ENCODE data around the gene ABCA2.
A peak's percentile ranks its signal among the peaks of the same experiment; 100 is the strongest.
"Not testable (repeated sequence)": the region's sequence is repeated elsewhere in the genome, so short reads cannot be mapped to it uniquely, and the experiment has no call there.

Gene ABCA2

DNA sequence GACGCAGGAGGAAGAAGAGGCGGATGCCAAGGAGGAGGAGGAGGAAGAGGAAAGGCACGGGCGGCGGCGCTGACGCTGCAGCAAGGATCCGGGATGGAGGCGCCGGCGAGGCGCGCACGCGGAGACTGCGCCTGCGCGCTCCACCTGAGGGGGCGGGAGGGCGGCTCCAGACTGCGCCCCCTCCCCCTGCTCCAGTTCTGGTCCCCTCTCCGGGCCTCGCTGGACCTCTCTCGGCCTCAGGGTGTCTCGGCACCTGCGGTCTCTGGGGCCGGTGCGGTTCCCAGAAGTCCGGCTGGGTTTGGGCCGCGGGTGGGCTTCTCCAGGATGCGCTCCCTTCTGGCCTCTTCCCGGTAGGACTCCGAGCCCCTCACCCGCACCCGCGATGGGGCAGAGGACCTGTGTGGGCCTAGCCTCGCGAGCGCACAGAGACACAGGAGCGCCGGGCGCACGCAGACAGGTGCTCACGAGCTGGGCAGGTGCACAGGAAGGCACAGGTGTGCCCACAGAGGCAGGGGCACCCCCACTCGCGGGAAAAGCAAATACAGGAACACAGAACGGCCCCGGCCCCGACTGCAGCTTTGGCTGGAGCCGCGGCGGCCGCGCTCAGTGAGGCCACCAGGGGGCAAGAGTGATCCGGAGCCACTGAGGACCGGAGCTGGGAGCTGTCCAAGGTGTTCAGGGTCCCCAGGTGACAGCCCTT lies 18.2 kb upstream of the ABCA2 start, which contains the start of gene NPDC1:
Gene NPDC1, minus strand, starts transcription at position 90 of the 700 bp plus-strand sequence. CDS start 188 bp downstream, outside the sequence.
- peak; percentile 61 for DNase-seq

DNA sequence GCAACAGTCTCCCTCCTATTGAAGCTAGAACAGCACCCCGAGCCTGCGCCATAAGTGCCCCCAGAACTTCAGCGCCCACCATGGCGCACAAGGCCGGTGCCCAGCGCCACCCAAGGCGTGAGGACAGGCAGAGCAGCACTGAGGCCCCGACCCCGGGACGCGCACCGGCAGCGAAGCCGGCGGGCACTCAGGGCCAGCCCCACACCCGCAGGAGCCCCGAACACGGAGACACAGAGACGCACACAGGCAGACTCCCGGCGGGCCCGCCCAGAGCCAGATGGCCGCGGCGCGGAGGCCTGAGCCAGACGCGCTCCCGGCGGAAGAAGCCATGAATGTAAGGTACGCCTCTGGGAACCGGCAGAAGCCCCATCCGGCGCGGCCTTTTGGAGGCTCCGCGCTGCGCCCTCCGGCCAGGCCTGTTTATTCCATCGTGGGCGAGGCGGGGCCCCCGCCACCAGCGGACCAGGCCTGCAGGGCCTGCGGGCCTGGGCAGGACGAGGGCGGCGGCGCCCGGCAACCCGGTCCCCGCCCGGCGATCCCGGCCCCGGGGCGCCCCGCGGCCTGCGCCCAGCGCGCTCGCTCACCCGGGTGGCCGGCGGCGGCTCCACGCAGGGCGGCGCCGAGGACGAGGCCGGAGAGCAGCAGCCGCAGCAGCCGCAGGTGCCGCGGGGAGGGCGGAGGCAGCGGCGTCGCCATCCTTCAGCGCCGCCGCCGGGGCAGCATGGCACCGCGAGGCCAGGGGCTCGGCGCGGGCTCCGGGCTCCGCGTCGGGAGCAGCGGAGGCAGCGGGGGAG lies 17.5 kb upstream of the ABCA2 start:
- DNase-seq: no peak

GRCh38 chr9:137044502-137045177 lies 16.6 kb upstream of the ABCA2 start:
- no peak for DNase-seq

DNA sequence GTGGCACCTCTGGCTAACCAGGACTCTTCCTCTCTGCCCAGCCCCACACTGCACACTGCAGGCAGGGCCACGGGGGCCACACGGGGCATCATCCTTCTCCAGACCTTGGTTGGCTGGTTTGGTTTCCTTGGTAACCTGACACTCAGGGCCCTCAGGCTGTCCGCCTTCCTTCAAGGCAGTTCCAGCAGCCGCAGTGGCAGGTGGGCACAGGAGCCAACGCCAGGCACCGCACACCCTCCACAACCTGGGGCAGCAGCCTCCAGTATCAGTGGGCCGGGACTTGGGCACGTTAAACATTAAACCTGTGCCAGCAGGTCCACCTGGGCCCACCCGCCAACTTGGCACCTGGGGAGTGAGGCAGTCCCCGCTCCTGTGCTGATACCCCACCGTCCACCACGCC lies 16.0 kb upstream of the ABCA2 start:
- no peak for DNase-seq

- DNase-seq: no peak
Measured at GRCh38 chr9:137042751-137043727, 15.0 kb upstream of the ABCA2 start.

DNA sequence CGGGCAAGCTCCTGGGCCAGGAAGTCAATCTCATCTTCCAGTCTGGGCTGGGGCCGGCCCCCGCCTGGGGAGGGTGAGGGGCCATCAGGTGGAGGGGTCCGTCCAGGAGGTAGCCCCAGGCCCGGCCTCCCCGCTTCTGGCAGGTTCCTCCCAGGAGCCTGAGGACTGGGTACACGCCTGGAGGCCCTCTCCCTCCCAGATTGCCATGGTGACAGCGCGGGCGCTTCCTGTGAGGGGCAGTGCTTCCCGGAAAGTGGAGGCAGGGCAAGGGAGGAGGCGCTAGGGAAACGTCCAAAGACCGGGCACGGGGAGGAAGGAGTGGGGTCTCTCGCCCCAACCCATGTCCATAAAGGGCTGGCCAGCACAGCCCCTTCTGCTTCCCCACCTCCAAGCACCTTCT lies 13.1 kb upstream of the ABCA2 start:
- DNase-seq: no peak

DNA sequence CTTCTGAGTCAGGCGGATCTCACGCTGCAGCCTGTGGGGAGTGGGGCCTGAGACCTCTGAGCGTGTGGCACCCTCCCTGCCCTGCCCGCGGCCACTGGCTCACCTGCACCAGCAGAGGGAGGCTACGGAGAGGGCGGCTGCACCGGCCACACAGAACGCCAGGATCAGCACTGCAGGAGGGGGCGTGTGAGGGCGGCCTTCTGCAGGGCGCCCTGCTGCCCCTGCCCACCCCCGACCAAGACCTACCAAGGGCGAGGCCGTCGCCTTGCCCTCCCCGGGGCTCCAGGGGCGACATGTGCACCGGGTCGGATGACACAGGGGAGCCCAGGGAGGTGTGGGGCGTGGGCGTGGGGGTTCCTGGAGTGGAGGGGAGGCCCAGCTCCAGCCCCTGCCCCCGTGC lies 12.5 kb upstream of the ABCA2 start:
- DNase-seq: no peak

DNA sequence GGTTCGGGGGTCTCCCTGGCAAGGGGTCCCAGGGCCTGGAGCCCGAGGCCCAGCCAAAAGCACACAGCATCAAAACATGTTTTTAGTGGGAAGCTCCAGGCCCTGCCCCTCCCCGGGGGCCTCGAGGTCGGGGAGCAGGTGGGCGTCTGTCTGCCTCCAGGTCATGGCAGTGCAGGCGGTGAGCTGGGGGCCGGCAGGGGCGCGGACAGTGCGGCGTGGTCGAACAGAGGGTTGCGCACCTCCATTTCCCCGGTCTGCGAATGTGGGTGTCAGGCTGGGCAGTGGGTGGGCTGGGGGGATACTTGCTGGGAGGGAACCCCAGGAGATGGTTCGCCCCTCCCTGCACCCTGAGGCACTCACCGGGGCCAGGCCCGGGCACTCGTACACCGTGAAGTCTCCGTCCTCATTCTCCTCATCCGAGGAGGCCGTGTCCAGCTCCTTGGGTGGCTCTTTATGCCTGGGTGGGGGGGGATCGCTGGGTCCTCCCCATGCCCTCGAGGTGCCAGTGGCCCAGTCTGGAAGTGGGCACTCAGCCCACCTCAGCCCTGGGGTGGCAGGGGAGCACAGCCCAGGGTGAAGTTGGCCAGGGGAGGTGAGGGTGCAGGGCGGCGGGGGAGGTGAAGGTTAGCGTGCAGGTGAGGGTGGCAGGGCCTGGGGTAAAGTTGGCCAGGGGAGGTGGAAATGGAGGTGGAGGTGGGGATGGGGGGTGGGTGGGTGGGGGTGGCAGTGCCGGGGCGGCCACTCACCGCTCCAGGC lies 11.8 kb upstream of the ABCA2 start:
- DNase-seq: no peak

- DNase-seq: no peak
Measured at GRCh38 chr9:137038916-137039315, 10.9 kb upstream of the ABCA2 start.

GRCh38 chr9:137037483-137037882 lies 9.4 kb upstream of the ABCA2 start:
- DNase-seq: no peak

GRCh38 chr9:137037035-137037434 lies 9.0 kb upstream of the ABCA2 start:
- DNase-seq: no peak

- no peak for DNase-seq
Measured at GRCh38 chr9:137035937-137036336, 7.9 kb upstream of the ABCA2 start.

DNA sequence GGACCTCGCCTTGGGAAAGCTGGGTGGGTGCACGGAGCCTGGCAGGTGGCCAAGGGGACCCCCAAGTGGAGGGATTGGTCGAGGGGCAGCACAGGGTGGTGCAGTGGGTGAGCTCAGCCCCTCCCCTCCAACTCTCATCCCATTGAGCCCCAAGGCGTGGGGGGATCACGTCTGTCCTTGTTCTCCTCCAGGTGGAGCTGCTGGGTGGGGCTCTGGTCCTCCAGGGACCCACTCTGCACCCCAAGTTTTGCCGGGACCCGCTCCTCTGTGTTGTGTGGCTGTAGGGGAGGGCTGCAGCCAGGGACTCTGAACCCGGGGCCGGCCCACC lies 7.4 kb upstream of the ABCA2 start:
- DNase-seq: no peak

GRCh38 chr9:137034709-137035506 lies 6.9 kb upstream of the ABCA2 start:
- DNase-seq: peak; percentile 84

GRCh38 chr9:137034039-137034708 lies 6.1 kb upstream of the ABCA2 start:
- no peak for DNase-seq

DNA sequence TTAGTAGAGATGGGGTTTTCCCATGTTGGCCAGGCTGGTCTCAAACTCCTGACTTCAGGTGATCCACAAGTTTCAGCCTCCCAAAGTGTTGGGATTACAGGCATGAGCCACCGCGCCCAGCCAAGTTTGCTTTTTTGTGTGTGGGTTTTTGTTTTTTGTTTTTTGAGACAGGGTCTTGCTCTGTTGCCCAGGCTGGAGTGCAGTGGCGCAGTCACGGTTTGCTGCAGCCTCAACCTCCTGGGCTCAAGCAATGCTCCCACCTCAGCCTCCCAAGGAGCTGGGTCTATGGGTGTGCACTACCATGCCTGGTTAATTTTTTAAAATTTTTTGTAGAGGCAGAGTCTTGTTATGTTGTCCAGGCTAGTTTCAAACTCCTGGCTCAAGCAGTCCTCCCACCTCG lies 5.4 kb upstream of the ABCA2 start:
- DNase-seq: not testable (repeated sequence)

DNA sequence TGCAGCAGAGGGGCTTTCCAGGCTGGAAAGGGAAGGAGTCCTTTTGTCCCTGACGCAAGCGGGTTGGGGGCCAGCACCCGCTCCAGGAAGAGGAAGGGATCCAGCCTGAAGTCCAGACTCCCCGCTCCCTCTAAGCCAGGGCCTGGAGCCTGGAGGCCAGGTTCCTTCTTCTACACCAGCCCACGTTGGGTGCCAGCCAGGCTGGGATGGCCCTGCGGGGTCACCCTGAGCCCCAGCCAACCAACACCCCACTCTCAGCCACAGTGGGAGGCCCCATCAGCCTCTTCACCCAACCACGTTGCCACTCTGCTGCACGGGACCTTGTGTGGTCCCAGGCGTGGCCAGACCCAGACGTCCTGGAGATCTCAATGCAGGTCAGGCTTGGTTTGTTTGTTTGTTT lies 4.8 kb upstream of the ABCA2 start:
- no peak for DNase-seq

DNA sequence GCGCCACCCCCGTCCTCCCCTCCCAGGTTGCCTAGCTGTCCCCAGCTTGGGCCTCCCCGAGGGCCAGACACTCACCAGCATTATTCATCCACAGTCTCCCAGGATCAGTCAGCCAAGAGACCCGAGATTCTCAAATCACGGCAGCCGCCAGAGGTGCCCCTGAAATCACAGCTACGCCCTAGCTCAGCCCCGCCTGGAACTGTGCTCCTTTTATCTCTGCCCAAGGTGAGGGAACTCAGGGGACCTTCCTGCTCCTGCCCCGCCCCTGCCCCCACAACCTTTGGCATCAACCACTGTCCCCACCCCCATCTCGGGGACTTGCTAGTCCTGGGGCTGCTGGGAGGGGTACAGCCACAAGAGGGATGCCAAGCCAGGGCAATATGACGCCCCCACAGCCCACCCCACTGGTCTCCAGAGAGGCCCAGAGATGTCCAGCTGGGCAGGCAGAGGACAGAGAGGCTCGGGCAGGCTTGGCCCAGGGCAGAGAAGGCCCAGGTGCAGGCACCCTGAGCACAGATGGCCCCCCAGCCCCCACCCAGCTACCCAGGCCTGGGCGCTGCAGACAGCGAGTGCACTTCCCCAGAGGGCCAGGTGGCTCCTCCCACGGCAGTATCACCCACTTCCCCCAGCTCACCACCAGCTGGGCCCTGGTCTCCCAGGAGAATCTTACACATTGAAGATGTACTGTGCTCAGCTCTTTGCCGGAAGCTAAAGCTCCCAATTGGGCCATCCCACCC lies 4.0 kb upstream of the ABCA2 start, which contains the start of gene FUT7:
Gene FUT7, minus strand, starts transcription at position 185 of the 737 bp plus-strand sequence. Its CDS starts 97 bp downstream, at position 88.
- DNase-seq: peak; percentile 56

Measured in NCI-H1436 (cell line).